NB4 (cell line): ENCODE measurements around the gene PACC1.
"Not testable (repeated sequence)": the region's sequence is repeated elsewhere in the genome, so short reads cannot be mapped to it uniquely, and the experiment has no call there.

ENCODE experiments used
- DNase-seq: peaks from one replicate; pipeline ENCODE4 v3.0.0; 2010; ENCODE audit warnings: low read depth
- H3K4me3 ChIP-seq: one replicate; pipeline ENCODE4 v1.5.1; 2011; ENCODE audit warnings: mild to moderate bottlenecking, low read depth, low read length, moderate library complexity
- MYC ChIP-seq: IDR thresholded peaks from 2 replicates; pipeline ENCODE4 v1.6.1; 2011; ENCODE audit warnings: low read depth, low read length
- POLR2A ChIP-seq: IDR thresholded peaks from 2 replicates; pipeline ENCODE4 v1.6.1; 2011; ENCODE audit warnings: mild to moderate bottlenecking; ENCODE audit not compliant: insufficient read length; ENCODE audit errors: extremely low read depth
- TF ChIP-seq, protein P1 (sequence below): IDR thresholded peaks from one replicate; pipeline ENCODE4 v1.5.1; 2012; ENCODE audit warnings: low read depth, low read length
- TF ChIP-seq, protein P2 (sequence below): IDR thresholded peaks from 2 replicates; pipeline ENCODE4 v1.6.1; 2011; ENCODE audit warnings: low read depth, low read length

Gene PACC1

DNA sequence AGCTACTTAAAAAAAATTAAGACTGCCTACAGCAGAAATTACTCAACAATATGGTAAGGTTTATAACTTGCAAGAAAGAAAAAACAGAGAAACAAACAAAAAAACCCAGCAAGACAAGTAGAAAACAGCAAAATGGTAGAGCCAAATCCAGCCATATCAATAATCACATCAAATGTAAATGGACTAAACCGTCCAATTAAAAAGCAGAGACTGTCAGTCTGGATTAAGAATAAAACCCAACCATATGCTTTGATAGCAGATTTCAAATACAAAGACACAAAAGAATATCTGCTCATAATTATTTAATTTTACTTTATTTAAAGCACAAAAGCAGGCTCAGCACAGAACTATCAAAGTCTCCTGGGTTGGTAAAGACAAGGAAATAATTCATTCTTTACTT lies 17.5 kb downstream of the PACC1 start:
- H3K4me3 ChIP-seq = no peak overlapping the region
- no peak for TF ChIP-seq MYC
- no peak for DNase-seq

DNA sequence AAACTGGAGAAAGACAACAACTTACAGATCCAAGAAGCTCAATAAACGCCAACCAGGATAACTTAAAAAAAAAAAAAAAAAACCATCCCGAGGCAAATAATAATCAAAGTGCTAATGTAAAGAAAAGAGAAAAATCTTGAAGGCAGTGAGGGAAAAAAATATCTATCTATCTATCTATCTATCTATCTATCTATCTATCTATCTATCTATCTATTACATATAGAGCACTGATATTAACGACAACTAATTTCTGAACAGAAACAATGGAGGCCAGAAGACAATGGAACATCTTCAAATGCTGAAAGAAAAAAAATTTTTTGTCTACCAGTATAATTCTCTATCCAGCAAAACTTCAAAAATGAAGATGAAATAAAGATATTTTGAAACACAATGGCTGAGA lies 18.0 kb downstream of the PACC1 start:
- TF ChIP-seq, protein P1, sequence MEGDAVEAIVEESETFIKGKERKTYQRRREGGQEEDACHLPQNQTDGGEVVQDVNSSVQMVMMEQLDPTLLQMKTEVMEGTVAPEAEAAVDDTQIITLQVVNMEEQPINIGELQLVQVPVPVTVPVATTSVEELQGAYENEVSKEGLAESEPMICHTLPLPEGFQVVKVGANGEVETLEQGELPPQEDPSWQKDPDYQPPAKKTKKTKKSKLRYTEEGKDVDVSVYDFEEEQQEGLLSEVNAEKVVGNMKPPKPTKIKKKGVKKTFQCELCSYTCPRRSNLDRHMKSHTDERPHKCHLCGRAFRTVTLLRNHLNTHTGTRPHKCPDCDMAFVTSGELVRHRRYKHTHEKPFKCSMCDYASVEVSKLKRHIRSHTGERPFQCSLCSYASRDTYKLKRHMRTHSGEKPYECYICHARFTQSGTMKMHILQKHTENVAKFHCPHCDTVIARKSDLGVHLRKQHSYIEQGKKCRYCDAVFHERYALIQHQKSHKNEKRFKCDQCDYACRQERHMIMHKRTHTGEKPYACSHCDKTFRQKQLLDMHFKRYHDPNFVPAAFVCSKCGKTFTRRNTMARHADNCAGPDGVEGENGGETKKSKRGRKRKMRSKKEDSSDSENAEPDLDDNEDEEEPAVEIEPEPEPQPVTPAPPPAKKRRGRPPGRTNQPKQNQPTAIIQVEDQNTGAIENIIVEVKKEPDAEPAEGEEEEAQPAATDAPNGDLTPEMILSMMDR = no peak
- TF ChIP-seq, protein P2, sequence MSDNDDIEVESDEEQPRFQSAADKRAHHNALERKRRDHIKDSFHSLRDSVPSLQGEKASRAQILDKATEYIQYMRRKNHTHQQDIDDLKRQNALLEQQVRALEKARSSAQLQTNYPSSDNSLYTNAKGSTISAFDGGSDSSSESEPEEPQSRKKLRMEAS = no peak
- no peak for TF ChIP-seq MYC
- H3K4me3 ChIP-seq = no peak overlapping the region
- no peak for DNase-seq

DNA sequence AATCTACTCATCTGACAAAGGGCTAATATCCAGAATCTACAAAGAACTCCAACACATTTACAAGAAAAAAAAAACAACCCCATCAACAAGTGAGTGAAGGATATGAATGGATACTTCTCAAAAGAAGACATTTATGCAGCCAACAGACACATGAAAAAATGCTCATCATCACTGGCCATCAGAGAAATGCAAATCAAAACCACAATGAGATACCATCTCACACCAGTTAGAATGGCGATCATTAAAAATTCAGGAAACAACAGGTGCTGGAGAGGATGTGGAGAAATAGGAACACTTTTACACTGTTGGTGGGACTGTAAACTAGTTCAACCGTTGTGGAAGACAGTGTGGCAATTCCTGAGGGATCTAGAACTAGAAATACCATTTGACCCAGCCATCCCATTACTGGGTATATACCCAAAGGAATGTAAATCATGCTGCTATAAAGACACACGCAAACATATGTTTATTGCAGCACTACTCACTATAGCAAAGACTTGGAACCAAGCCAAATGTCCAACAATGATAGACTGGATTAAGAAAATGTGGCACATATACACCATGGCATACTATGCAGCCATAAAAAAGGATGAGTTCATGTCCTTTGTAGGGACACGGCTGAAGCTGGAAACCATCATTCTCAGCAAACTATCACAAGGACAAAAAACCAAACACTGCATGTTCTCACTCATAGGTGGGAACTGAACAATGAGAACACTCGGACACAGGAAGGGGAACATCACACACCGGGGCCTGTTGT lies 18.8 kb downstream of the PACC1 start:
- not testable (repeated sequence) for DNase-seq, H3K4me3 ChIP-seq

DNA sequence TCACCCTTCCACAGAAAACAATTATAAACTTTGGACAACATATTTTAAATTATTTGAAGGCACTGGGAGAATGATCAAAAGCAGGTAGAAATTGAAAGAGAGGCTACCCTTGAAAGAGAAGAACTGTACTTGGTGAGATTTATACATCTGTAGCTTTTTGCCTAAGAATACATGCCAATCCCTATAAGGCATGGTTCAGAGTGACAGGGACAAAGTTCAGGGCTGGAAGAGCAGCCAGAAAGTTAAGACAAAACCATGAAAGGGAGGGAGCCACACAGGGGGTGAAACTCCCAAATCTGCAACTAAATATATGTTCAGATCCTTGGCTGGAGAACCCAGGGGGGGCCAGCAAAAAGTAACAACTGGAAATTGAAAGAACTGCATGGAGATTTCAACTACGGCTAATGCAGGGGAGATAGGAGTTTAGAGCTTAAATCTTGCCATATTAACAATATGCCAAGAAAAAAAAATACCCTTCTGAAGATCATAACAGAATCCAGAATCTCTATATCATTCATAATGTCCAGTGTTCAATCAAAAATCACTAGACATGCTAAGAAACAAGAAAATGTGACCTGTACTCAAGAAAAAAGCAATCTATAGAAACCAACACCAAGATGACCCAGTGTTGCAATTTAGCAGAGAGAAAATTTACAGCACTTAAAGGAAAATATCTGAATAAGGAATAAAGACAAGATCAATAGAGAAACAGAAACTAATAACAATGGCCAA lies 25.5 kb downstream of the PACC1 start:
- no peak overlapping the region for H3K4me3 ChIP-seq
- no peak for DNase-seq
- TF ChIP-seq MYC (no peak), POLR2A (no peak)
- TF ChIP-seq, protein P2 = no peak
- TF ChIP-seq, protein P1 = no peak

DNA sequence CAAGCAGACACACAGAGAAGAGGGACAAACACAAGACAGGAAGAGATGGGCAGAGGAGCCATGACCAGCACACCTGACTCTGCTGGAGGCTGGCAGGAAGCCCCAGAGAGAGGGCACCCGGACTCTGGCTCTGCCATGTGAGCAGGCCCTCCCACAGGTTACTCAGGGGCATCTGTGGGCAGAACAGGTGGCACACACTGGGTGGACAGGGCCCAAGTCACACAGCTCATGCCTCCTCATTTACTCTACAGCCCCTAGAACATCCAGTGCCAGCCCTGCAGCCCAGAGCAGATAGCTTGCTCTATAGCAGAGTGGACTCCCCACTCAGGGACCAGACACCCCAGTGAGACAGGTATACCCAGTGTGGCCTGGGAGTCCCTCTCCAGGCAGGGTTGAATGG lies 28.7 kb downstream of the PACC1 start:
- DNase-seq = no peak
- H3K4me3 ChIP-seq = no peak overlapping the region
- no peak for TF ChIP-seq POLR2A
- TF ChIP-seq, protein P1 = no peak
- TF ChIP-seq, protein P2 = no peak
- TF ChIP-seq MYC = no peak

DNA sequence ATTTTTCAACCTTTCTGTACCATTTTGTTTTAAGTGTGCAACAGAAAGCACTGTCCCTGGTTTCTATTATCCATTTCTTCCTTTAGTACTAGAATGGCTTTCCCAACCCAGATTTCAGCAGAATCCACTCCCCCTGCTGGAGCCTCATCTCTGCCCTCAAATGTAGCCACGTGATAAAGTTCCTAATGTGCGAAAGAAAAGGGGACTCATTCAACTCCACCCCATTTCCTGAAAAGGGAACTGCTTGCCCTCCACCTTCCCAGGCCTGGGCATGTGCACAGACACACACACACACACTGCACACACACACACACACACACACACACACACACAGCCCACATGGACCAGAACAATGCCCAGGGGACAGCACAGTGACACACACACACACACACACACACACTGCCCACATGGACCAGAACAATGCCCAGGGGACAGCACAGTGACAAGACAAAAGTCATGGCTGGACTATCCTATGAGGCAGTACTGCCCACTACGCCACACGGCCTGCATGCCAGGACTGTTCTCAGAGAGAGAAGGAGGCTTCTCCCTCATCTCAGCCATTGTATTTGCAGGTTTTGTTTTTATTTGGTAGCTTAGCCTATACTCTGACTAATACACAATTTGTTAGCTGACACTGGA lies 33.2 kb downstream of the PACC1 start:
- H3K4me3 ChIP-seq = no peak overlapping the region
- DNase-seq = no peak
- TF ChIP-seq POLR2A = no peak
- TF ChIP-seq, protein P1 = no peak
- TF ChIP-seq, protein P2 = no peak
- no peak for TF ChIP-seq MYC

DNA sequence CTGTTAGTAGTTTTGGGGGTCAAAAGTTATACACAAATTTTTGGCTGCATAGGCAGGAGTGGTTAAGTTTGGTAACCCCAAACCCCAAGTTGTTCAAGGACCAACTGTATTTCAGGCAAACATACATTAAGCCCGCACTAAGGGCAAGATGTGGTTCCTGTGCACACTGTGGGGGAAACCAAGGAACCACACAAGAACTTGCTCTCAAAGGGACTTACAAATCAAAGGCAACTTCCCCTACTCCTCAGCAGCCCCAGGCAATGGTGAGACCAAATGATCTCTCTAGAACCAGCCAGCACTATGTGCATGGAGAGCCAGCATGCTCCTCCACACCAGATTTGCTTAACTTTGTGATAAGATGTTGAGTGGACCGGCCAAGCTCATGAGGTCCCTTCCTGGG lies 35.3 kb downstream of the PACC1 start:
- TF ChIP-seq MYC (no peak), POLR2A (no peak)
- TF ChIP-seq, protein P2 = no peak
- TF ChIP-seq, protein P1 = no peak
- H3K4me3 ChIP-seq = no peak overlapping the region
- DNase-seq = no peak
